PC-9 (cell line): ENCODE measurements around the gene RALGPS1.

Experiments
- EZH2 ChIP-seq: fragments of 200-600 bp; sonication (generic); IDR thresholded peaks from 2 replicates; pipeline ENCODE4 v1.8.0; 2017; ENCODE audit warnings: antibody characterized with exemption, low read depth
- TF ChIP-seq, protein P1 (sequence below): fragments of 200-600 bp; sonication (generic); conservative IDR thresholded peaks from 2 replicates; pipeline ENCODE4 v1.6.1; 2017; ENCODE audit warnings: mixed run types, antibody characterized with exemption, mild to moderate bottlenecking, moderate library complexity

GRCh38 chr9:126919193-126919592, 4.6 kb downstream of the RALGPS1 start:
- TF ChIP-seq, protein P1, sequence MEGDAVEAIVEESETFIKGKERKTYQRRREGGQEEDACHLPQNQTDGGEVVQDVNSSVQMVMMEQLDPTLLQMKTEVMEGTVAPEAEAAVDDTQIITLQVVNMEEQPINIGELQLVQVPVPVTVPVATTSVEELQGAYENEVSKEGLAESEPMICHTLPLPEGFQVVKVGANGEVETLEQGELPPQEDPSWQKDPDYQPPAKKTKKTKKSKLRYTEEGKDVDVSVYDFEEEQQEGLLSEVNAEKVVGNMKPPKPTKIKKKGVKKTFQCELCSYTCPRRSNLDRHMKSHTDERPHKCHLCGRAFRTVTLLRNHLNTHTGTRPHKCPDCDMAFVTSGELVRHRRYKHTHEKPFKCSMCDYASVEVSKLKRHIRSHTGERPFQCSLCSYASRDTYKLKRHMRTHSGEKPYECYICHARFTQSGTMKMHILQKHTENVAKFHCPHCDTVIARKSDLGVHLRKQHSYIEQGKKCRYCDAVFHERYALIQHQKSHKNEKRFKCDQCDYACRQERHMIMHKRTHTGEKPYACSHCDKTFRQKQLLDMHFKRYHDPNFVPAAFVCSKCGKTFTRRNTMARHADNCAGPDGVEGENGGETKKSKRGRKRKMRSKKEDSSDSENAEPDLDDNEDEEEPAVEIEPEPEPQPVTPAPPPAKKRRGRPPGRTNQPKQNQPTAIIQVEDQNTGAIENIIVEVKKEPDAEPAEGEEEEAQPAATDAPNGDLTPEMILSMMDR = no peak
- no peak for TF ChIP-seq EZH2
